ENCODE measurements around the gene HECTD1. TPM values are rescaled to one million over a fixed set of nuclear protein-coding genes. Genes with fewer than 3 reads are reported as not detected.

HECTD1 gene
- polyA plus RNA-seq, 2 of the 4 experiments (the other 2 are of a cell fraction) = 60.7 to 149 TPM

DNA sequence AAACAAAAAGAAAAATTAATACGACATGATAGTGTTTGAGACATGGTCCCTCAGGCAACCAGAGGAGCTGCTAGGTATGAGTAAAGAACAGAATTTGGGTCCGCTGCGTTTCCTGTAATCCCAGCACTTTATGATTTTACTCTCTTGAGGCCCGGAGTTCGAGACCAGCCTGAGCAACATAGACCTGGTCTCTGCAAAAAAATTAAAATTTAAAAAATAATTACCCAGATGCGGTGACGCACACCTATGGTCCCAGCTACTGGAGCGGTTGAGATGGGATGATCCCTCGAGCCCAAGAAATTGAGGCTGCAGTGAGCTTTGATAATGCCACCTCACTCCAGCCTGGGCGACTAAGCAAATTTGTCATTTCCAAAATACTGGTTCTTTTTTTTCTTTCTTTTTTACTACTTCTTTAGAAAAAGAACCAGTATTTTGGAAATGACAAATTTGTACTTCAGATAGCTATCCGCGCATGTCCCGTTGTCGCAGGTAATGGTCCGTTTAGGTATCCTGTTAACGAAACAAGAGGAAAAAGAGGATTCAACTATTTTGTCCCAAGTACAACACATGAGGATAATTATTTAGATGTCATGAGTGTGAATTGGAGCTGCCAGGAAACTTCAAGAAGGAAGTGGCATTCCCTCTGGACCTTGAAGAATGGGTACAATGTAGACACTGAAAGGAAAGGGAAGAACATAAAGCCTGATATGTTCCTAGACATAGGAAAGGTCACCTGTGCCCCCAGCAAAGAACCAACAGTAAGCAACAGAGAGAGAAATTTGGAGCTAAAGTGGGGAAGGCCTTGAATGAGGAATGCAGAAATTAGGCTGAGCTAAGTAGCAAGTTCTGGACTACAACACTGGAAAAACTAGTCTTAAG lies 1.2 kb upstream of the HECTD1 start:
- H3K4me1 ChIP-seq = peaks cover 16% of the 10 kb centered on the region
- peak overlapping the region; percentile 92 for H3K4me3 ChIP-seq
- 0 out of 6 replicates have a peak, but pooled peaks of 1 of the 2 experiments have one; percentile 0 for ATAC-seq
- ChIA-PET CTCF (interaction anchor here (0.6 to 3.1 kb wide), 31 partner anchors 9 to 244 kb away, joined by 3 to 25 read pairs (median 5); partner anchors contain the start of gene HEATR5A), POLR2A (interaction anchor here (0.6 to 4.1 kb wide), 12 partner anchors 10 to 248 kb away, joined by 3 to 51 read pairs (median 6); partner anchors contain the start of genes AP4S1, DTD2, HEATR5A and STRN3)
- H3K4me2 ChIP-seq = peak overlapping the region; percentile 82
- no peak for DNase-seq (ENCODE audit: low read depth in 1 of 2, low spot score in 1 of 2)
- no peak for FAIRE-seq
- peak overlapping the region; percentile 96 to 99 for H3K27ac ChIP-seq
- WGBS (ENCODE audit: missing lambda C conversion rate) = 79% methylated on average over 16 of the region's 16 CpGs
- TF ChIP-seq RAD21 (conservative IDR thresholded peaks at IDR 0.05 in 1 of 2, IDR thresholded peaks at IDR 0.05 in 1 of 2) = no peak
- no peak for TF ChIP-seq EP300 (IDR thresholded peaks at IDR 0.05)
- no peak for TF ChIP-seq NPAS2 (CRISPR knock-in tag; IDR thresholded peaks at IDR 0.05; ENCODE audit: borderline replicate concordance)
- no peak for TF ChIP-seq FOSL2 (IDR thresholded peaks at IDR 0.05)
- no peak for TF ChIP-seq FOSL2 (CRISPR knock-in tag; IDR thresholded peaks at IDR 0.05)
- TF ChIP-seq HDAC2 (IDR thresholded peaks at IDR 0.05) = no peak
- H3K9me3 ChIP-seq = no peaks in the 10 kb centered on the region

DNA sequence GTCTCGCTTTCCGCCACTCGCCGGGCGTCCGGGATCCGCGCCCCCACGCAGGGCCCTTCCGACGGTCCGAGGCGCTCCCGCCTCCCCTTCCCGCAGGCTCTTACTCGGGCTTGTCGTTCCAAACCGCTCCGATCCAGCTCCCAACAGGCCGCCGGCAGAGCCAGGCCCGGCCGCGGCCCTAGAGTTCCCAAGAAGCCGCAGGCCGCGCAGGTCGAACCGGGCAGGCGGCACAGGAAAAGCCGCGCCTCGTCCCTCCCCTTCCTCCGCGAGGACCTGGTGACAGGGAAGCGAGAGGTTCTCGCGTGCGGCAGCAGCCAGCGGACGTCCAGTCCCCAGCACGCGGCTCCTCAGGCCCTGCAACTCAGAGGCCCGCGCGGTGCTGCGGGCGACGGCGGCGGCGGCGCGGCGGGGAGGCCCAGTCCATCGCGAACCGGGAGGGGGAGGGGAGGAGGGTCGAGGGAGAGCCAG lies 272 bp downstream of the HECTD1 start:
- no peak for FAIRE-seq
- Histone ChIP-seq H3K4me2 (peak overlapping the region; percentile 82), H3K4me3 (peak overlapping the region; percentile 92), H3K27ac (peak overlapping the region; percentile 96 to 99), H3K4me1 (peaks cover 16% of the 10 kb centered on the region), H3K9me3 (no peaks in the 10 kb centered on the region)
- ChIA-PET POLR2A (interaction anchor here (0.5 to 4.1 kb wide), 26 partner anchors 12 to 250 kb away, joined by 3 to 51 read pairs (median 4); partner anchors contain the start of genes AP4S1, DTD2, HEATR5A and STRN3), CTCF (interaction anchor here (0.7 to 3.1 kb wide), 46 partner anchors 8 to 483 kb away, joined by 3 to 30 read pairs (median 5); partner anchors contain the start of gene HEATR5A)
- peak; percentile 27 to 73 for ATAC-seq
- WGBS (ENCODE audit: missing lambda C conversion rate) = no CpG with 5 or more reads among the region's 59 CpGs
- DNase-seq (ENCODE audit: low read depth in 1 of 2, low spot score in 1 of 2) = no peak
- TF ChIP-seq CBX2 (IDR thresholded peaks at IDR 0.05; ENCODE audit: borderline replicate concordance, low read depth) (no peak), HDAC2 (IDR thresholded peaks at IDR 0.05) (no peak), CBX8 (IDR thresholded peaks at IDR 0.05) (peak; percentile 43; the same call in 1 of the 2 replicates), RNF2 (IDR thresholded peaks at IDR 0.05; ENCODE audit: borderline replicate concordance, low read depth) (no peak), PHF8 (IDR thresholded peaks at IDR 0.05; ENCODE audit: borderline replicate concordance, low read depth) (peak; percentile 100), HMGXB4 (CRISPR knock-in tag; IDR thresholded peaks at IDR 0.05; ENCODE audit: borderline replicate concordance) (peak; percentile 100), HEYL (CRISPR knock-in tag; IDR thresholded peaks at IDR 0.05) (no peak), SMC3 (IDR thresholded peaks at IDR 0.05) (no peak), JUN (IDR thresholded peaks at IDR 0.05) (peak in 1 of 2 experiments; percentile 37; a peak in 1 of 5 replicates), KDM1A (IDR thresholded peaks at IDR 0.05; ENCODE audit: low read depth) (no peak), E2F6 (IDR thresholded peaks at IDR 0.05; ENCODE audit: borderline replicate concordance, low read depth) (peak; percentile 13; the same call in 1 of the 2 replicates), KDM5A (IDR thresholded peaks at IDR 0.05) (no peak), MAFK (IDR thresholded peaks at IDR 0.05; ENCODE audit: partially characterized antibody) (no peak), FOSL2 (IDR thresholded peaks at IDR 0.05) (no peak), FOSL2 (CRISPR knock-in tag; IDR thresholded peaks at IDR 0.05) (no peak), TP53 (CRISPR knock-in tag; IDR thresholded peaks at IDR 0.05) (no peak), PBX3 (IDR thresholded peaks at IDR 0.05) (no peak), ZSCAN20 (CRISPR knock-in tag; IDR thresholded peaks at IDR 0.05) (no peak), POLR2AphosphoS2 (conservative IDR thresholded peaks at IDR 0.05; ENCODE audit: low read length) (no peak)
- TF ChIP-seq, protein P1, sequence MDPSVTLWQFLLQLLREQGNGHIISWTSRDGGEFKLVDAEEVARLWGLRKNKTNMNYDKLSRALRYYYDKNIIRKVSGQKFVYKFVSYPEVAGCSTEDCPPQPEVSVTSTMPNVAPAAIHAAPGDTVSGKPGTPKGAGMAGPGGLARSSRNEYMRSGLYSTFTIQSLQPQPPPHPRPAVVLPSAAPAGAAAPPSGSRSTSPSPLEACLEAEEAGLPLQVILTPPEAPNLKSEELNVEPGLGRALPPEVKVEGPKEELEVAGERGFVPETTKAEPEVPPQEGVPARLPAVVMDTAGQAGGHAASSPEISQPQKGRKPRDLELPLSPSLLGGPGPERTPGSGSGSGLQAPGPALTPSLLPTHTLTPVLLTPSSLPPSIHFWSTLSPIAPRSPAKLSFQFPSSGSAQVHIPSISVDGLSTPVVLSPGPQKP (IDR thresholded peaks at IDR 0.05; ENCODE audit: low read depth, low read length) = no peak
- TF ChIP-seq, protein P2, sequence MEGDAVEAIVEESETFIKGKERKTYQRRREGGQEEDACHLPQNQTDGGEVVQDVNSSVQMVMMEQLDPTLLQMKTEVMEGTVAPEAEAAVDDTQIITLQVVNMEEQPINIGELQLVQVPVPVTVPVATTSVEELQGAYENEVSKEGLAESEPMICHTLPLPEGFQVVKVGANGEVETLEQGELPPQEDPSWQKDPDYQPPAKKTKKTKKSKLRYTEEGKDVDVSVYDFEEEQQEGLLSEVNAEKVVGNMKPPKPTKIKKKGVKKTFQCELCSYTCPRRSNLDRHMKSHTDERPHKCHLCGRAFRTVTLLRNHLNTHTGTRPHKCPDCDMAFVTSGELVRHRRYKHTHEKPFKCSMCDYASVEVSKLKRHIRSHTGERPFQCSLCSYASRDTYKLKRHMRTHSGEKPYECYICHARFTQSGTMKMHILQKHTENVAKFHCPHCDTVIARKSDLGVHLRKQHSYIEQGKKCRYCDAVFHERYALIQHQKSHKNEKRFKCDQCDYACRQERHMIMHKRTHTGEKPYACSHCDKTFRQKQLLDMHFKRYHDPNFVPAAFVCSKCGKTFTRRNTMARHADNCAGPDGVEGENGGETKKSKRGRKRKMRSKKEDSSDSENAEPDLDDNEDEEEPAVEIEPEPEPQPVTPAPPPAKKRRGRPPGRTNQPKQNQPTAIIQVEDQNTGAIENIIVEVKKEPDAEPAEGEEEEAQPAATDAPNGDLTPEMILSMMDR (IDR thresholded peaks at IDR 0.05) = no peak
- TF ChIP-seq, protein P3, sequence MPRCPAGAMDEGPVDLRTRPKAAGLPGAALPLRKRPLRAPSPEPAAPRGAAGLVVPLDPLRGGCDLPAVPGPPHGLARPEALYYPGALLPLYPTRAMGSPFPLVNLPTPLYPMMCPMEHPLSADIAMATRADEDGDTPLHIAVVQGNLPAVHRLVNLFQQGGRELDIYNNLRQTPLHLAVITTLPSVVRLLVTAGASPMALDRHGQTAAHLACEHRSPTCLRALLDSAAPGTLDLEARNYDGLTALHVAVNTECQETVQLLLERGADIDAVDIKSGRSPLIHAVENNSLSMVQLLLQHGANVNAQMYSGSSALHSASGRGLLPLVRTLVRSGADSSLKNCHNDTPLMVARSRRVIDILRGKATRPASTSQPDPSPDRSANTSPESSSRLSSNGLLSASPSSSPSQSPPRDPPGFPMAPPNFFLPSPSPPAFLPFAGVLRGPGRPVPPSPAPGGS (IDR thresholded peaks at IDR 0.05) = 0 out of 3 replicates have a peak, but pooled peaks have one; percentile 16
